HEK293T (cell line): Measurements from ENCODE around the gene DNAH9.

ENCODE experiments used
- FOXA1 ChIP-seq: fragments of 450-650 bp; IDR thresholded peaks from 2 replicates; pipeline ENCODE4 v1.6.1; 2016; ENCODE audit warnings: mild to moderate bottlenecking
- SP1 ChIP-seq: fragments of 450-650 bp; IDR thresholded peaks from 2 replicates; pipeline ENCODE4 v1.6.1; 2017
- TF ChIP-seq, protein P1 (sequence below): fragments of 450-650 bp; IDR thresholded peaks from 2 replicates; pipeline ENCODE4 v1.6.1; 2016

GRCh38 chr17:11990363-11990983, 392.2 kb downstream of the DNAH9 start:
- TF ChIP-seq SP1 (no peak), FOXA1 (no peak)
- TF ChIP-seq, protein P1, sequence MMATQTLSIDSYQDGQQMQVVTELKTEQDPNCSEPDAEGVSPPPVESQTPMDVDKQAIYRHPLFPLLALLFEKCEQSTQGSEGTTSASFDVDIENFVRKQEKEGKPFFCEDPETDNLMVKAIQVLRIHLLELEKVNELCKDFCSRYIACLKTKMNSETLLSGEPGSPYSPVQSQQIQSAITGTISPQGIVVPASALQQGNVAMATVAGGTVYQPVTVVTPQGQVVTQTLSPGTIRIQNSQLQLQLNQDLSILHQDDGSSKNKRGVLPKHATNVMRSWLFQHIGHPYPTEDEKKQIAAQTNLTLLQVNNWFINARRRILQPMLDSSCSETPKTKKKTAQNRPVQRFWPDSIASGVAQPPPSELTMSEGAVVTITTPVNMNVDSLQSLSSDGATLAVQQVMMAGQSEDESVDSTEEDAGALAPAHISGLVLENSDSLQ, result no peak
